A673 (cell line): ENCODE results near the gene GPR176. TPM values are rescaled to one million over a fixed set of nuclear protein-coding genes. Genes with fewer than 3 reads are reported as not detected.

Source experiments
- BruUV-seq: library from RNA; stranded (reverse); fragments of 400-500 nt; replicated peaks from 2 replicates; lab custom pipeline; 2021; lab: Mats Ljungman, UMichigan
- CTCF ChIA-PET: fragments of 300-600 bp; sonication (Branson Sonifier 250); formaldehyde crosslinking; loops from one replicate; lab custom pipeline; 2022; ENCODE audit warnings: antibody characterized with exemption; lab: Charles Lee
- POLR2A ChIA-PET: fragments of 300-600 bp; sonication (Branson Sonifier 250); formaldehyde crosslinking; loops from one replicate; lab custom pipeline; 2022; ENCODE audit warnings: antibody characterized with exemption; ENCODE audit not compliant: low non-redundant PET; lab: Charles Lee
- DNase-seq: peaks from one replicate; pipeline ENCODE4 v3.0.0-alpha.2; 2015; ENCODE audit warnings: low spot score
- H3K27ac ChIP-seq: fragments of 200-600 bp; sonication (generic); 2 replicates; pipeline ENCODE4 v1.5.1; 2016; ENCODE audit warnings: mixed run types, low read depth, mild to moderate bottlenecking, mixed read lengths, antibody characterized with exemption, low read length; ENCODE audit not compliant: poor library complexity, severe bottlenecking
- H3K27me3 ChIP-seq: fragments of 200-600 bp; sonication (generic); replicated peaks from 2 replicates; pipeline ENCODE4 v1.6.1; 2017; ENCODE audit warnings: mixed run types, low read depth, mild to moderate bottlenecking, mixed read lengths, antibody characterized with exemption, low read length; ENCODE audit not compliant: insufficient read depth, poor library complexity
- H3K36me3 ChIP-seq: fragments of 200-600 bp; sonication (generic); 2 replicates; pipeline ENCODE4 v1.6.1; 2016; ENCODE audit warnings: mixed run types, mild to moderate bottlenecking, mixed read lengths, antibody characterized with exemption, low read length; ENCODE audit not compliant: insufficient read depth, poor library complexity, severe bottlenecking
- H3K4me1 ChIP-seq: fragments of 200-600 bp; sonication (generic); 2 replicates; pipeline ENCODE4 v1.6.1; 2017; ENCODE audit warnings: mixed run types, mild to moderate bottlenecking, mixed read lengths, antibody characterized with exemption, low read length; ENCODE audit not compliant: insufficient read depth, poor library complexity, severe bottlenecking
- H3K4me3 ChIP-seq: fragments of 200-600 bp; sonication (generic); 2 replicates; pipeline ENCODE4 v1.5.1; 2016; ENCODE audit warnings: low read depth, mixed run types, mild to moderate bottlenecking, mixed read lengths, low read length; ENCODE audit not compliant: poor library complexity, severe bottlenecking
- H3K9me3 ChIP-seq: fragments of 200-600 bp; sonication (generic); 2 replicates; pipeline ENCODE4 v1.6.1; 2016; ENCODE audit warnings: mixed run types, low read depth, mild to moderate bottlenecking, mixed read lengths, antibody characterized with exemption, low read length; ENCODE audit not compliant: poor library complexity, severe bottlenecking
- CTCF ChIP-seq: fragments of 300-800, 200-600 bp; sonication (generic); conservative IDR thresholded peaks from 2 replicates; pipeline ENCODE4 v1.5.1; 2017; ENCODE audit warnings: low read depth, mild to moderate bottlenecking, antibody characterized with exemption, low read length, moderate library complexity, mixed read lengths
- EZH2 ChIP-seq: fragments of 200-600 bp; sonication (generic); IDR thresholded peaks from 2 replicates; pipeline ENCODE4 v1.6.1; 2017; ENCODE audit warnings: borderline replicate concordance, low read depth, mild to moderate bottlenecking, mixed read lengths, antibody characterized with exemption, low read length; ENCODE audit not compliant: poor library complexity, severe bottlenecking
- intact Hi-C: fragments of 100-400 bp; cut with micrococcal nuclease; formaldehyde crosslinking; loops from one replicate; pipeline ENCODE4 v1.10.0; 2022; ENCODE audit not compliant: unreplicated experiment
- total RNA-seq: library from RNA; stranded (reverse); gene quantifications from 2 replicates; pipeline ENCODE4 v1.2.3, GENCODE V29; 2021

Gene GPR176
- total RNA-seq, 1 experiment from 2014 or later, result 5.6 TPM

DNA sequence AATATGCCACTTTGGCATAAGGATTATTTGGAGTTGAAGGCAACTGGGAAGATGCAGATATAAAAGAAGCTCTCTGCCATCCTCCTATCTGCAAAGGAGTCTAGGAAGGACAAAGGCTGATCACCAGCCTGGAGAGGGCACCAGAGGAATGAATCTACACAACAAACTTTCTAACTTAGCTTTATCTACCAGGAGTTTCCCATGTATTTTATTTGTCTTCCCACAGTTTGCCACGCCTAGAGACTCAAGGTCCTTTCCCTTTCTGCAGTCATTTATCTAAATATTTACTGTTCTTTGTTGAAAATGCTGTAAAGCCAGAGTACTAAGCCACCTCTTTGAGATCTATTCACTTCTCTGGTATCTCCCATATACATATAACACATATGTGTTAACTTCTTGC is 32.2 kb downstream of the GPR176 start:
- H3K4me1 ChIP-seq, result peaks cover 6% of the 10 kb centered on the region
- ChIA-PET CTCF (interaction anchor here (0.5 to 1.5 kb wide), 3 partner anchors 30 to 386 kb away, joined by 5 read pairs; no protein-coding TSS in a partner anchor), POLR2A (no interaction called here)
- H3K27ac ChIP-seq, result no peak overlapping the region
- no TSS peak for BruUV-seq
- TF ChIP-seq CTCF (peak; percentile 55), EZH2 (no peak)
- intact Hi-C loops, result loop anchor here (5.0 to 10.0 kb wide), 4 partner anchors 34 to 387 kb away; partner anchors contain the start of genes GPR176 and SRP14
- H3K4me3 ChIP-seq, result no peak overlapping the region
- peak; percentile 65 for DNase-seq
- no peaks in the 10 kb centered on the region for H3K36me3 ChIP-seq
- H3K9me3 ChIP-seq, result no peaks in the 10 kb centered on the region
- no peaks in the 10 kb centered on the region for H3K27me3 ChIP-seq

GRCh38 chr15:39887211-39887610 is 32.9 kb downstream of the GPR176 start:
- H3K27ac ChIP-seq, result no peak overlapping the region
- H3K9me3 ChIP-seq, result no peaks in the 10 kb centered on the region
- ChIA-PET CTCF (interaction anchor here (0.5 to 1.5 kb wide), 3 partner anchors 31 to 387 kb away, joined by 5 read pairs; no protein-coding TSS in a partner anchor), POLR2A (no interaction called here)
- no peaks in the 10 kb centered on the region for H3K27me3 ChIP-seq
- H3K36me3 ChIP-seq, result no peaks in the 10 kb centered on the region
- no peak for TF ChIP-seq EZH2
- TF ChIP-seq CTCF, result no peak
- no peak overlapping the region for H3K4me3 ChIP-seq
- intact Hi-C loops, result loop anchor here (5.0 to 10.0 kb wide), 4 partner anchors 35 to 388 kb away; partner anchors contain the start of genes GPR176 and SRP14
- no TSS peak for BruUV-seq
- H3K4me1 ChIP-seq, result peaks cover 6% of the 10 kb centered on the region
- no peak for DNase-seq

DNA sequence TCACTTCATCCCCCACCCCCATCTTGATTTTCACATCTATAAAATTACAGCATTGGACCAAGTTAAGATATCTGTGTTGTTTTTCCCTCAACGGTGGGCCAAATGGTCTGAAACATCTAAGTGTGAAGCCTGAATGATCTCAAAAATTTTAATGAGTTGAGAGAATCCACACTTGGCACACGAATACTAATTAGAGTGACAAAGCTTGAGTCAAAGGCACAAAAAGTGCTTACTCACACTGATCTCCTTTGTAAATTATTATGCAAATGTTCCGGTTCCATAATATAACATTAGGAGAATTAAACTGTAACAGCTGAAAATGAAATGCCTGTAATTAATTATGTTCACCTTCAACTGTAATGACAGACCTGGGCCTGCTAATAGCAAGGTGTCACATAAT is 33.6 kb downstream of the GPR176 start:
- H3K9me3 ChIP-seq, result no peaks in the 10 kb centered on the region

More for the DNA sequence above, 33.6 kb downstream of the GPR176 start:
- POLR2A ChIA-PET, result no interaction called here
- H3K4me3 ChIP-seq, result no peak overlapping the region
- H3K27me3 ChIP-seq, result no peaks in the 10 kb centered on the region
- no peaks in the 10 kb centered on the region for H3K36me3 ChIP-seq
- H3K27ac ChIP-seq, result no peak overlapping the region
- peaks cover 9% of the 10 kb centered on the region for H3K4me1 ChIP-seq
- no peak for TF ChIP-seq CTCF
- TF ChIP-seq EZH2, result no peak
- intact Hi-C loops, result loop anchor here (5.0 to 10.0 kb wide), 4 partner anchors 36 to 388 kb away; partner anchors contain the start of genes GPR176 and SRP14
- DNase-seq, result no peak
- CTCF ChIA-PET, result no interaction called here
- no TSS peak for BruUV-seq
